Subcutaneous adipose tissue (tissue), 4 donors: ENCODE results near the gene ADK. TPM values are rescaled to one million over a fixed set of nuclear protein-coding genes. Genes with fewer than 3 reads are reported as not detected.

Experiments used
- CTCF ChIP-seq: fragments of 450-650 bp; IDR thresholded peaks from one replicate; pipeline ENCODE4 v1.5.1; 2016; ENCODE audit warnings: low read depth, mild to moderate bottlenecking, control low read depth, antibody characterized with exemption, moderate library complexity
- total RNA-seq, 4 donors: library from RNA; depleted of rRNA; stranded (reverse); fragments of >200 nt; gene quantifications; one replicate each; pipeline ENCODE4 v1.1.0, GENCODE V29; 2016

The ADK gene
- total RNA-seq, 4 donors from 2014 or later, result 21.7 to 52.2 (median 38.8) TPM

- TF ChIP-seq CTCF, result no peak
Observed at GRCh38 chr10:74651565-74651964, 500.5 kb downstream of the ADK start.

- TF ChIP-seq CTCF, result no peak
Observed at GRCh38 chr10:74652664-74653063, 501.6 kb downstream of the ADK start.

GRCh38 chr10:74658511-74658910 lies 507.5 kb downstream of the ADK start:
- TF ChIP-seq CTCF, result no peak

- TF ChIP-seq CTCF, result no peak
Observed at GRCh38 chr10:74662635-74663034, 511.6 kb downstream of the ADK start.

- TF ChIP-seq CTCF, result no peak
Observed at GRCh38 chr10:74669210-74669609, 518.2 kb downstream of the ADK start.

- no peak for TF ChIP-seq CTCF
Observed at GRCh38 chr10:74671716-74672115, 520.7 kb downstream of the ADK start.

GRCh38 chr10:74672430-74673165 lies 521.6 kb downstream of the ADK start:
- no peak for TF ChIP-seq CTCF
